HL-60 (cell line): ENCODE measurements around the gene PADI4.
A peak's percentile ranks its signal among the peaks of the same experiment; 100 is the strongest.

Experiments
- CTCF ChIP-seq: IDR thresholded peaks from one replicate; pipeline ENCODE4 v1.5.1; 2011; ENCODE audit warnings: low read length, control low read depth, inconsistent platforms; ENCODE audit not compliant: insufficient read depth
- GABPA ChIP-seq: IDR thresholded peaks from 2 replicates; pipeline ENCODE4 v1.6.1; 2012; ENCODE audit warnings: low read depth
- POLR2AphosphoS5 ChIP-seq: IDR thresholded peaks from 2 replicates; pipeline ENCODE4 v1.6.1; 2012; ENCODE audit warnings: low read depth
- REST ChIP-seq: IDR thresholded peaks from 2 replicates; pipeline ENCODE4 v1.6.1; 2012; ENCODE audit warnings: low read depth; ENCODE audit not compliant: insufficient replicate concordance
- SPI1 ChIP-seq: IDR thresholded peaks from 2 replicates; pipeline ENCODE4 v1.6.1; 2012; ENCODE audit warnings: low read depth, mild to moderate bottlenecking, borderline replicate concordance

GRCh38 chr1:17296086-17296485, 11.9 kb upstream of the PADI4 start:
- TF ChIP-seq CTCF (no peak), REST (no peak), POLR2AphosphoS5 (no peak), GABPA (no peak), SPI1 (peak; percentile 16; the same call in 1 of the 2 replicates)
